Jurkat, Clone E6-1 (cell line): ENCODE measurements around the gene FST.

Source experiments
- DNase-seq: peaks from one replicate; pipeline ENCODE4 v3.0.0-alpha.2; 2011; ENCODE audit warnings: low read depth, low spot score
- H3K4me3 ChIP-seq: 2 replicates; pipeline ENCODE4 v1.5.1; 2011; ENCODE audit warnings: mild to moderate bottlenecking, low read length, control low read depth, moderate library complexity

FST gene

GRCh38 chr5:53472720-53473510 is 7.5 kb upstream of the FST start:
- H3K4me3 ChIP-seq, result no peak overlapping the region
- no peak for DNase-seq

GRCh38 chr5:53473633-53474032 is 6.8 kb upstream of the FST start:
- no peak for DNase-seq
- no peak overlapping the region for H3K4me3 ChIP-seq

- no peak for DNase-seq
Measured at GRCh38 chr5:53475320-53475719, 5.1 kb upstream of the FST start.

GRCh38 chr5:53476019-53476418 is 4.4 kb upstream of the FST start:
- no peak for DNase-seq
- H3K4me3 ChIP-seq, result no peak overlapping the region

More at GRCh38 chr5:53475320-53475719, 5.1 kb upstream of the FST start:
- H3K4me3 ChIP-seq, result no peak overlapping the region

- DNase-seq, result no peak
- no peak overlapping the region for H3K4me3 ChIP-seq
Measured at GRCh38 chr5:53476531-53477480, 3.6 kb upstream of the FST start.

- no peak for DNase-seq
- H3K4me3 ChIP-seq, result no peak overlapping the region
Measured at GRCh38 chr5:53478411-53479044, 1.9 kb upstream of the FST start.

- peak overlapping the region; percentile 20; the same call in 1 of the 2 replicates for H3K4me3 ChIP-seq
Measured at GRCh38 chr5:53479045-53479589, 1.3 kb upstream of the FST start.

GRCh38 chr5:53479590-53480415 is 626 bp upstream of the FST start:
- no peak for DNase-seq
- peak overlapping the region; percentile 20 for H3K4me3 ChIP-seq

More at GRCh38 chr5:53479045-53479589, 1.3 kb upstream of the FST start:
- no peak for DNase-seq

- H3K4me3 ChIP-seq, result peak overlapping the region; percentile 43
- no peak for DNase-seq
Measured at GRCh38 chr5:53481159-53481886, 894 bp downstream of the FST start.

- H3K4me3 ChIP-seq, result peak overlapping the region; percentile 43
- peak; percentile 20 for DNase-seq
Measured at GRCh38 chr5:53481887-53482716, 1.7 kb downstream of the FST start.

- H3K4me3 ChIP-seq, result peak overlapping the region; percentile 43
- DNase-seq, result no peak
Measured at GRCh38 chr5:53482717-53483638, 2.5 kb downstream of the FST start.

- DNase-seq, result no peak
- no peak overlapping the region for H3K4me3 ChIP-seq
Measured at GRCh38 chr5:53487436-53487835, 7.0 kb downstream of the FST start.

- no peak overlapping the region for H3K4me3 ChIP-seq
- DNase-seq, result no peak
Measured at GRCh38 chr5:53488195-53488722, 7.8 kb downstream of the FST start.

- no peak for DNase-seq
- H3K4me3 ChIP-seq, result no peak overlapping the region
Measured at GRCh38 chr5:53490747-53491146, 10.3 kb downstream of the FST start.

GRCh38 chr5:53501054-53501453 is 20.6 kb downstream of the FST start:
- DNase-seq, result no peak
- H3K4me3 ChIP-seq, result no peak overlapping the region
